Activated T-cell treated with anti-CD3 and anti-CD28 coated beads for 24 hours (primary cell): ENCODE results near the gene GIPR.
A peak's percentile ranks its signal among the peaks of the same experiment; 100 is the strongest.
"Not testable (repeated sequence)": the region's sequence is repeated elsewhere in the genome, so short reads cannot be mapped to it uniquely, and the experiment has no call there.

ENCODE experiments used
- DNase-seq: peaks from one replicate; pipeline ENCODE4 v3.0.0-alpha.2; 2020; ENCODE audit warnings: low read depth

GIPR gene

GRCh38 chr19:45645631-45646344, 22.2 kb upstream of the GIPR start:
- DNase-seq = peak; percentile 70

- no peak for DNase-seq
These were observed 21.7 kb upstream of the GIPR start for GRCh38 chr19:45646345-45646698.

GRCh38 chr19:45650722-45651121, 17.3 kb upstream of the GIPR start:
- DNase-seq = no peak

GRCh38 chr19:45653634-45654033, 14.4 kb upstream of the GIPR start:
- DNase-seq = no peak

DNA sequence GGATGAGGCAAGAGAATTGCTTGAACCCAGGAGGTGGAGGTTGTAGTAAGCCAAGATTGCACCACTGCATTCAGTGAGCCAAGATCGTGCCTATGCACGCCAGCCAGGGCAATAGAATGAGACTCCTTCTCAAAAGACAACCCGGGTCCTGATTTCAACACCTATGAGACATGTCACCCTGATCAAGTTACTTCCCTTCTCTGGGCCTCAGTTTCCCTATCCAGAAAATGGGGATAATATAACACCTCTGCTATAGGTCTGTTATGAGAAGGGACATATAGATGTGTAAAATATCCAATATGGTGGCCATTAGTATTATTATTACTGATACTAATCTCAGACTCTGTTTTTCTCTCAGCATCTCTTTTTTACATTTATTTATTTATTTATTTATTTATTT, 12.9 kb upstream of the GIPR start:
- no peak for DNase-seq

DNA sequence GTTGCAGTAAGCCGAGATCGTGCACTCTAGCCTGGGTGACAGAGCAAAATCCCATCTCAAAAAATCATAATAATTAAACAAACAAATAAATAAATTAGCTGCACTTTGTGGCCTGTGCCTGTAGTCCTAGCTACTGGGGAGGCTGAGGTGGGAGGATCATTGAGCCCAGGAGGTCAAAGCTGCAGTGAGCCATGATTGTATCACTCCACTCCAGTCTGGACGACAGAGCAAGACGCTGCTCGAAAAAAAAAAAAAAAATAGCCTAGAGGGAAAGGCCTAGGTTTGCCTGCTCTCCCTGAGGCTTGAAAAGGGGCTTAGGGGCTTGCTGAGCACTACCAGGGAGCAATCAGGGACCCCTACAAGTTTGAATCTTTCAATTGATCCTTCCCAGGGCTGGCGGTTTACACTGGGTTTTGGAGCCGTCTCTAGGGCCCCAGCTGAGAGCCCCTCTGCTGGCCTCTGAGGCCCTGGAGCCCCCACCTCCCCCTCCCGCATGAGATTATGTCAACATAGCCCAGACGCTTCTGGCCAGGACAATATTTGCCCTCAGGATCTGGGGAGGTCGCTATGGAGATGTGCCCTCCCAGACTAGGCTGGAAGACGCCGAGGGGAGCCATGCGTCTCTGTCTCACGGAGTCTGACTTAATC, 10.4 kb upstream of the GIPR start:
- DNase-seq = no peak

- DNase-seq = no peak
These were observed 8.8 kb upstream of the GIPR start for GRCh38 chr19:45659096-45659729.

GRCh38 chr19:45660636-45661035, 7.4 kb upstream of the GIPR start:
- DNase-seq = no peak

- no peak for DNase-seq
These were observed 4.2 kb upstream of the GIPR start for GRCh38 chr19:45663800-45664199.

GRCh38 chr19:45664575-45664974, 3.4 kb upstream of the GIPR start:
- no peak for DNase-seq

GRCh38 chr19:45668342-45668871, 386 bp downstream of the GIPR start:
- no peak for DNase-seq

DNA sequence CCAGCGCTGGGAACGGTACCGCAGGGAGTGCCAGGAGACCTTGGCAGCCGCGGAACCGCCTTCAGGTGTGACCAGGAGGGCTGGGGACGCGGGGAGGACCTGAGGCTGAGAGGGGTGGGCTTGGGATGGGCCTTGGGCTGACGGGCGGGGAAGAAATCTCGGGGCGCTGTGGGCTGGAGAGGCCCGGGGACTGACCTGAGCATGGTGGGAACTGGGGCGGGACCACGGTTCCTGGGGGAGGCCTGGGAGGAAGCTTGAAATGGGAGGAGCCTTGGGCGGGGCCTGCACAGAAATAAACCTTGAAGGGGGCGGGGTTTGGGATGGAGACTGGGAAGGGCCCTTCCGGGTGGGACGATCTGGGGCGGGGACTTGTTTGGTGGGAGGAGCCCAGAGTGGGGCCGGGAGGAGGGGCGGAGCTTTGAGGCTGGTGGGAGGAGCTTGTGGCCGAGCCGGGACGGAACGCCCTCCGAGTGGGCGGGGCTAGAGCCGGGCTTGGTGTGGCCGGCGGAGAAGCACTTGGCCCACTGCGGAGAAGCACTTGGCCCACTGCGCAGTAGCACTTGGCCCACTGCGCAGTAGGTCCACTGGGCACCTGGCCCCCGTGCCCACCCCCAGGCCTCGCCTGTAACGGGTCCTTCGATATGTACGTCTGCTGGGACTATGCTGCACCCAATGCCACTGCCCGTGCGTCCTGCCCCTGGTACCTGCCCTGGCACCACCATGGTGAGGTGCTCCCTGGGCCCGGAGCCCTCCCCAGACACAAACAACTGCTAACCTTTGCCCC, 2.8 kb downstream of the GIPR start:
- DNase-seq = no peak

GRCh38 chr19:45674946-45675345, 6.9 kb downstream of the GIPR start:
- DNase-seq = no peak

DNA sequence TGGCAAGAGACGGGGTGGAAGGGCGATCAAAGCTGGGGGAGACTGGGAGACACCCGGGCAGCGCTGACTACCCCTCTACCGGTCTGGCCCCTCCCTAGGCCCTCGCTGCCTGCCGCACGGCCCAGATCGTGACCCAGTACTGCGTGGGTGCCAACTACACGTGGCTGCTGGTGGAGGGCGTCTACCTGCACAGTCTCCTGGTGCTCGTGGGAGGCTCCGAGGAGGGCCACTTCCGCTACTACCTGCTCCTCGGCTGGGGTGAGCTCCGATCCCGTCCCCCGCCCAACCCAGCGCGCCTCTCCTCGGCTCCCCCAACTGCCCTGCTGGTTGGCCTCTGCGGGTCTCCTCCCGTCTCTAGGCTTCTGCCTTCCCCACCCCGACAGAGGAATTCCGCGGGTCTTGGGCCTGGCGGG, 8.8 kb downstream of the GIPR start:
- DNase-seq = no peak

- DNase-seq = peak; percentile 80
These were observed 9.6 kb downstream of the GIPR start for GRCh38 chr19:45677351-45678230.

- peak; percentile 78 for DNase-seq
These were observed 13.5 kb downstream of the GIPR start for GRCh38 chr19:45681391-45682015.

DNA sequence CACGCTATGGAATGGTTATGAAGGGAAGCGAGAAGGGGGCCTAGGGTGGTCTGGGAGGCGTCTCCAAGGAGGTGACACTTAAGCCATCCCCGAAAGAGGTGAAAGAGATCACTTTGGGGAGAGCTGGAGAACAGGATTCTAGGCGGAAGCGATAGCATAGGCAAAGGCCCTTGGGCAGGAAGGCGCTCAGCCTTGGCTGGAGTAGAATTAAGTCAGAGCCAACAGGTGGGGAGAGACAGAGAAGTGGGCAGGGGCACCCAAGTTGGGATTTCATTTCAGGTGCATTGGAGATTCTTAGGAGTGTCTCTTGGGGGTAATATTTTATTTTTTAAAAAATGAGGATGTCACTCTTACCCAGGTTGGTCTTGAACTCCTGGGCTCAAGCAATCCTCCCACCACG, 14.1 kb downstream of the GIPR start:
- no peak for DNase-seq

DNA sequence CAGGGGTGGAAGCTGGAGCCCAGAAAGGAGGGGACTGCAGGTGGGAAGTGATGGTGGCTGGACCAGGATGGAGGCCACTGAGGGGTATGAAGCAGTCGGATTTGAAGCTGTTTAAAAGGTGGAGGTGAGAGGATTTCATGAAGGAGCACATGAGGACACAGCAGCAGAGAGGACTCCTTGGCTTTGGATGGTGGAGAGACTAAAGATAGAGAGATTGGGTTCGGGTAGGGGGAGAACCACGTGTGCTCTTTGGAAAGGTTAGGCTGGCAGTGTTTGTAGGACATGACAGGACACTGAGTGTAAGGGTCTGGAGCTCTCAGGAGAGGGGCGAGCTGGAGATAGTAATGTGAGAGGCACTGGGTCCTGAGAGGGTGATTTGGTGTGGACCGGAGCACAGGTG, 14.9 kb downstream of the GIPR start:
- no peak for DNase-seq

DNA sequence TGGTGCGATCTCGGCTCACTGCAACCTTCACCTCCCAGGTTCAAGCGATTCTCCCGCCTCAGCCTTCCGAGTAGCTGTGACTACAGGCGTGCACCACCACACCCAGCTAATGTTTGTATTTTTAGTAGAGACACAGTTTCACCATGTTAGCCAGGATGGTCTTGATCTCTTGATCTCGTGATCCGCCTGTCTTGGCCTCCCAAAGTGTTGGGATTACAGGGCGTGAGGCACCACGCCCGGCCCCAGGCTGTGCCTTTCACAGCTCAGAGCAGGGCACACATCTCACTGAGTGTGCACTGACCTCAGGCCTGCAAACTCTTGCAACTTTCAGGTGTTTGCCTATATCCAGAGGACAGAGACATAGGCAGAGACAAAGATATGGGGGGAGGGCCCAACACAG, 17.0 kb downstream of the GIPR start:
- DNase-seq = not testable (repeated sequence)

DNA sequence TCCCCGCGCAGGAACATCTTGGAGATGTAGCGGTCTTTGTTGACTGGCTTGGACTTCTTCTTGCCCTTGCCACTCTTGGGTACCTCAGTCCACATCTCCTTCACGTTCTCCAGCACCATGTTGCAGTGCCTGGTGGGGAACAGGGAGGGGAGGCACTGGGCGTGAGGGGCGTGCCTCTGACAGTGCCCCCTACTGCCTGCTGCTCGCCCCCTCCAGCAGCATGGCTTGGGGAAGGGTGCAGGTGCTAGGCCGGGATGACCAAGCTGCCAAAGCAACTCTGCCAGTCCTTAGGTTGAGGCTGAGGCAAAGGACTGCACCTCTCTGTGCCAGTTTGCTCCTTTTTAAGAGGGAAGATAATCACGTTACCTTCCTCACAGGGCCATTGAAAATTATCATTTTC, 19.6 kb downstream of the GIPR start:
- no peak for DNase-seq
